H9 (cell line): Measurements from ENCODE around the gene NTNG2. TPM values are rescaled to one million over a fixed set of nuclear protein-coding genes. Genes with fewer than 3 reads are reported as not detected.

Source experiments
- DNase-seq: peaks from one replicate; pipeline ENCODE4 v3.0.0-alpha.2; 2017
- H2AFZ ChIP-seq: one replicate; pipeline ENCODE4 v1.6.1; 2013; ENCODE audit warnings: mild to moderate bottlenecking, low read length, control low read depth, moderate library complexity
- H2AK5ac ChIP-seq: 2 replicates; pipeline ENCODE4 v1.6.1; 2013; ENCODE audit warnings: low read length, control low read depth, mixed read lengths; ENCODE audit not compliant: insufficient read length
- H2BK120ac ChIP-seq: one replicate; pipeline ENCODE4 v1.6.1; 2013; ENCODE audit warnings: low read depth, mild to moderate bottlenecking, low read length, control low read depth, inconsistent platforms; ENCODE audit not compliant: poor library complexity, severe bottlenecking
- H2BK12ac ChIP-seq: 2 replicates; pipeline ENCODE4 v1.6.1; 2013; ENCODE audit warnings: low read length, control low read depth, mixed read lengths, low read depth; ENCODE audit not compliant: insufficient read length
- H2BK15ac ChIP-seq: 2 replicates; pipeline ENCODE4 v1.6.1; 2013; ENCODE audit warnings: low read depth, low read length, control low read depth
- H2BK20ac ChIP-seq: one replicate; pipeline ENCODE4 v1.6.1; 2013; ENCODE audit warnings: low read depth, mild to moderate bottlenecking, low read length, control low read depth, inconsistent platforms; ENCODE audit not compliant: poor library complexity, severe bottlenecking
- H2BK5ac ChIP-seq: 2 replicates; pipeline ENCODE4 v1.6.1; 2013; ENCODE audit warnings: low read length, control low read depth, mixed read lengths; ENCODE audit not compliant: insufficient read length
- H3K14ac ChIP-seq: 2 replicates; pipeline ENCODE4 v1.6.1; 2013; ENCODE audit warnings: low read length, control low read depth; ENCODE audit not compliant: insufficient read depth
- H3K18ac ChIP-seq: 2 replicates; pipeline ENCODE4 v1.6.1; 2013; ENCODE audit warnings: low read depth, mild to moderate bottlenecking, mixed read lengths, low read length, control low read depth; ENCODE audit not compliant: insufficient read length
- H3K23ac ChIP-seq: 2 replicates; pipeline ENCODE4 v1.6.1; 2013; ENCODE audit warnings: low read length, control low read depth, mixed read lengths, low read depth; ENCODE audit not compliant: insufficient read length
- H3K23me2 ChIP-seq: 2 replicates; pipeline ENCODE4 v1.6.1; 2013; ENCODE audit warnings: low read depth, mild to moderate bottlenecking, mixed read lengths, low read length, control low read depth; ENCODE audit not compliant: insufficient read length, poor library complexity, severe bottlenecking
- H3K27ac ChIP-seq: 2 replicates; pipeline ENCODE4 v1.5.1; 2013; ENCODE audit warnings: low read length, control low read depth, mixed read lengths, low read depth; ENCODE audit not compliant: insufficient read length
- H3K27me3 ChIP-seq: 2 replicates; pipeline ENCODE4 v1.6.1; 2013; ENCODE audit warnings: low read length, control low read depth, inconsistent platforms; ENCODE audit not compliant: insufficient read depth
- H3K4ac ChIP-seq: 2 replicates; pipeline ENCODE4 v1.6.1; 2013; ENCODE audit warnings: low read depth, mild to moderate bottlenecking, control low read depth, inconsistent platforms, low read length, moderate library complexity
- H3K4me1 ChIP-seq: 2 replicates; pipeline ENCODE4 v1.6.1; 2013; ENCODE audit warnings: low read length, control low read depth, inconsistent platforms; ENCODE audit not compliant: insufficient read depth
- H3K4me2 ChIP-seq: 2 replicates; pipeline ENCODE4 v1.6.1; 2013; ENCODE audit warnings: low read length, control low read depth, mixed read lengths; ENCODE audit not compliant: insufficient read length, insufficient read depth
- H3K56ac ChIP-seq: 2 replicates; pipeline ENCODE4 v1.6.1; 2013; ENCODE audit warnings: low read depth, mild to moderate bottlenecking, mixed read lengths, low read length, control low read depth; ENCODE audit not compliant: insufficient read length
- H3K79me1 ChIP-seq: 2 replicates; pipeline ENCODE4 v1.6.1; 2013; ENCODE audit warnings: low read depth, mild to moderate bottlenecking, moderate library complexity, low read length, control low read depth, inconsistent platforms; ENCODE audit not compliant: insufficient read depth, poor library complexity, severe bottlenecking
- H3K79me2 ChIP-seq: 2 replicates; pipeline ENCODE4 v1.6.1; 2013; ENCODE audit warnings: low read length, control low read depth, inconsistent platforms; ENCODE audit not compliant: insufficient read depth
- H3K9ac ChIP-seq: 2 replicates; pipeline ENCODE4 v1.6.1; 2013; ENCODE audit warnings: low read length, control low read depth, mixed read lengths; ENCODE audit not compliant: insufficient read length; ENCODE audit errors: extremely low read depth
- H3K9me3 ChIP-seq: one replicate; pipeline ENCODE4 v1.6.1; 2013; ENCODE audit warnings: low read depth, low read length, inconsistent platforms; ENCODE audit not compliant: control insufficient read depth
- H3T11ph ChIP-seq: one replicate; pipeline ENCODE4 v1.6.1; 2013; ENCODE audit warnings: mild to moderate bottlenecking, low read length, control low read depth, inconsistent platforms
- H4K20me1 ChIP-seq: one replicate; pipeline ENCODE4 v1.6.1; 2013; ENCODE audit not compliant: control insufficient read depth, insufficient read length, insufficient read depth
- H4K5ac ChIP-seq: 2 replicates; pipeline ENCODE4 v1.6.1; 2013; ENCODE audit warnings: low read depth, mild to moderate bottlenecking, mixed read lengths, low read length, control low read depth; ENCODE audit not compliant: insufficient read length
- H4K8ac ChIP-seq: replicated peaks from 2 replicates; pipeline ENCODE4 v1.6.1; 2013; ENCODE audit warnings: low read length, control low read depth, mixed read lengths, low read depth; ENCODE audit not compliant: insufficient read length
- H4K91ac ChIP-seq: 2 replicates; pipeline ENCODE4 v1.6.1; 2013; ENCODE audit warnings: low read depth, mild to moderate bottlenecking, moderate library complexity, mixed read lengths, low read length, control low read depth; ENCODE audit not compliant: insufficient read length
- H3K27ac Mint-ChIP-seq, 3 experiments: 2 replicates in 2 of 3; 3 replicates in 1 of 3; pipeline ENCODE4 v1.8.0; 2020 to 2021; ENCODE audit warnings: mixed read lengths in 3 of 3, mild to moderate bottlenecking in 1 of 3, moderate library complexity in 1 of 3
- H3K27me3 Mint-ChIP-seq: 2 replicates; pipeline ENCODE4 v1.8.0; 2021; ENCODE audit warnings: low read depth, mild to moderate bottlenecking, moderate library complexity, mixed read lengths
- H3K36me3 Mint-ChIP-seq, 3 experiments: 2 replicates in 2 of 3; 3 replicates in 1 of 3; pipeline ENCODE4 v1.8.0; 2020 to 2021; ENCODE audit warnings: low read depth in 3 of 3, mixed read lengths in 3 of 3; ENCODE audit not compliant: insufficient read depth in 1 of 3
- H3K4me1 Mint-ChIP-seq, 2 experiments: 2 replicates each; pipeline ENCODE4 v1.8.0; 2020; ENCODE audit warnings: mixed read lengths in 2 of 2
- H3K4me3 Mint-ChIP-seq, 2 experiments: 2 replicates in 1 of 2; 3 replicates in 1 of 2; pipeline ENCODE4 v1.8.0; 2020 to 2021; ENCODE audit warnings: mild to moderate bottlenecking in 2 of 2, mixed read lengths in 2 of 2, moderate library complexity in 1 of 2
- H3K9me3 Mint-ChIP-seq, 2 experiments: 2 replicates in 1 of 2; 3 replicates in 1 of 2; pipeline ENCODE4 v1.8.0; 2020; ENCODE audit warnings: mild to moderate bottlenecking in 2 of 2, mixed read lengths in 2 of 2, moderate library complexity in 1 of 2
- WGBS: extraction: QIAGEN DNeasy Blood & Tissue Kit; methylation state at CpG from one replicate; pipeline ENCODE4 v1.1.7; 2013; ENCODE audit warnings: missing lambda C conversion rate, low lambda C conversion rate, mixed read lengths; ENCODE audit not compliant: insufficient read length; ENCODE audit errors: extremely low coverage; 5-methylcytosine and 5-hydroxymethylcytosine counted together
- total RNA-seq: library from RNA; stranded (reverse); gene quantifications from 2 replicates; pipeline ENCODE4 v1.2.1, GENCODE V29; 2021
- TF ChIP-seq, protein P1 (sequence below): fragments of 200-600 bp; sonication (generic); conservative IDR thresholded peaks from 3 replicates; pipeline ENCODE4 v1.8.0; 2021; ENCODE audit warnings: antibody characterized with exemption, mild to moderate bottlenecking

The NTNG2 gene
- total RNA-seq, 1 experiment from 2014 or later: 0.52 TPM

DNA sequence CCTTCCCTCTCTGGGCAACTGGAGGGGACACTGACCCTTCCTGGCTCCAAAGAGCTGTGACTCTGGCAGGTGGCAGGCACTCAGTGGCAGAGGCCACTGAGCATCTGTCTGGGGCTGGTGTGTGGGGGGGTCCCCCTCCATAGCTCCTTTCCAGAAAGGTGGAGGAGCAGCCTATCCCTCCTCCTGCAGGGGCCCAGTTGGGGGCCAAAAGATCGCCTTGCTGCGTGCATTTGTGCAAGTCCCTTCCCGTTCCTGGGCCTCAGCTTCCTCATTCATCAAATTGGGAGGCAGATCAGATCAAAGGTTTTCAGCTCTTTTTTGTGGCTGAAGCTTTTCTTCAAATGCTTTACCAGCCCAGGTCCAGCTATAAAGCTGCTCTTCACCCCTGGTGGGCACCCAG lies 77.7 kb downstream of the NTNG2 start:
- DNase-seq: no peak
- no peaks in the 10 kb centered on the region for H4K20me1 ChIP-seq

More for the DNA sequence above, 77.7 kb downstream of the NTNG2 start:
- no peak overlapping the region for H2AFZ ChIP-seq
- H3K9ac ChIP-seq: no peak overlapping the region
- no peak overlapping the region for H3T11ph ChIP-seq
- no peak overlapping the region for H2BK15ac ChIP-seq
- no peak overlapping the region for H3K27ac Mint-ChIP-seq
- no peaks in the 10 kb centered on the region for H3K79me1 ChIP-seq
- H3K14ac ChIP-seq: no peak overlapping the region
- no peak overlapping the region for H3K27ac ChIP-seq
- no peak overlapping the region for H3K23ac ChIP-seq
- no peak overlapping the region for H2BK120ac ChIP-seq
- no peak overlapping the region for H4K8ac ChIP-seq
- no CpG with 5 or more reads among the region's 3 CpGs for WGBS
- no peak overlapping the region for H4K91ac ChIP-seq
- H3K4ac ChIP-seq: no peak overlapping the region
- H2BK5ac ChIP-seq: no peak overlapping the region
- TF ChIP-seq, protein P1, sequence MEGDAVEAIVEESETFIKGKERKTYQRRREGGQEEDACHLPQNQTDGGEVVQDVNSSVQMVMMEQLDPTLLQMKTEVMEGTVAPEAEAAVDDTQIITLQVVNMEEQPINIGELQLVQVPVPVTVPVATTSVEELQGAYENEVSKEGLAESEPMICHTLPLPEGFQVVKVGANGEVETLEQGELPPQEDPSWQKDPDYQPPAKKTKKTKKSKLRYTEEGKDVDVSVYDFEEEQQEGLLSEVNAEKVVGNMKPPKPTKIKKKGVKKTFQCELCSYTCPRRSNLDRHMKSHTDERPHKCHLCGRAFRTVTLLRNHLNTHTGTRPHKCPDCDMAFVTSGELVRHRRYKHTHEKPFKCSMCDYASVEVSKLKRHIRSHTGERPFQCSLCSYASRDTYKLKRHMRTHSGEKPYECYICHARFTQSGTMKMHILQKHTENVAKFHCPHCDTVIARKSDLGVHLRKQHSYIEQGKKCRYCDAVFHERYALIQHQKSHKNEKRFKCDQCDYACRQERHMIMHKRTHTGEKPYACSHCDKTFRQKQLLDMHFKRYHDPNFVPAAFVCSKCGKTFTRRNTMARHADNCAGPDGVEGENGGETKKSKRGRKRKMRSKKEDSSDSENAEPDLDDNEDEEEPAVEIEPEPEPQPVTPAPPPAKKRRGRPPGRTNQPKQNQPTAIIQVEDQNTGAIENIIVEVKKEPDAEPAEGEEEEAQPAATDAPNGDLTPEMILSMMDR: no peak
- no peak overlapping the region for H3K4me3 Mint-ChIP-seq
- no peak overlapping the region for H2AK5ac ChIP-seq
- H3K27me3 Mint-ChIP-seq: peaks cover 54% of the 10 kb centered on the region
- H2BK12ac ChIP-seq: no peak overlapping the region
- no peaks in the 10 kb centered on the region for H3K4me1 ChIP-seq
- H3K9me3 ChIP-seq: no peaks in the 10 kb centered on the region
- no peak overlapping the region for H4K5ac ChIP-seq
- no peaks in the 10 kb centered on the region; the same call in 1 of the 2 replicates for H3K27me3 ChIP-seq
- H3K18ac ChIP-seq: no peak overlapping the region
- no peak overlapping the region for H2BK20ac ChIP-seq
- peaks cover 10 to 36% of the 10 kb centered on the region in 2 experiments; a peak in 3 of 4 replicates for H3K4me1 Mint-ChIP-seq
- H3K4me2 ChIP-seq: no peak overlapping the region
- H3K56ac ChIP-seq: no peak overlapping the region
- no peaks in the 10 kb centered on the region for H3K9me3 Mint-ChIP-seq
- no peaks in the 10 kb centered on the region for H3K79me2 ChIP-seq
- peaks cover 15% of the 10 kb centered on the region for H3K23me2 ChIP-seq
- no peaks in the 10 kb centered on the region; a peak in 1 of 7 replicates for H3K36me3 Mint-ChIP-seq
